Measurements from ENCODE around the gene SMIM41.
A peak's percentile ranks its signal among the peaks of the same experiment; 100 is the strongest.

The SMIM41 gene

GRCh38 chr12:52148464-52149181, 69.1 kb downstream of the SMIM41 start:
- DNase-seq: no peak

GRCh38 chr12:52149182-52149641, 69.7 kb downstream of the SMIM41 start:
- DNase-seq: no peak

GRCh38 chr12:52149651-52150241, 70.2 kb downstream of the SMIM41 start:
- DNase-seq: no peak

- DNase-seq: no peak
Observed at GRCh38 chr12:52151153-52151836, 71.8 kb downstream of the SMIM41 start.

- no peak for DNase-seq
Observed at GRCh38 chr12:52151837-52152783, 72.6 kb downstream of the SMIM41 start.

- DNase-seq: no peak
Observed at GRCh38 chr12:52152905-52153317, 73.4 kb downstream of the SMIM41 start.

GRCh38 chr12:52155048-52155868, 75.8 kb downstream of the SMIM41 start:
- no peak for DNase-seq

GRCh38 chr12:52156311-52156710, 76.8 kb downstream of the SMIM41 start:
- DNase-seq: no peak

- DNase-seq: peak; percentile 75
Observed at GRCh38 chr12:52156757-52157565, 77.5 kb downstream of the SMIM41 start.

- DNase-seq: no peak
Observed at GRCh38 chr12:52157566-52158150, 78.2 kb downstream of the SMIM41 start.

Data from NCI-H2107 (cell line).